Measurements from ENCODE around the gene NDUFA11. TPM values are rescaled to one million over a fixed set of nuclear protein-coding genes. Genes with fewer than 3 reads are reported as not detected.

Gene NDUFA11
- total RNA-seq, 1 experiment from 2014 or later: 143 TPM

- intact Hi-C loops (cut with micrococcal nuclease; ENCODE audit: unreplicated experiment): no loop called here
- Mint-ChIP-seq H3K4me3 (ENCODE audit: low read depth, unreplicated experiment) (no peak overlapping the region), H3K27me3 (ENCODE audit: unreplicated experiment) (no peaks in the 10 kb centered on the region), H3K4me1 (ENCODE audit: low read depth, unreplicated experiment) (no peaks in the 10 kb centered on the region), H3K27ac (ENCODE audit: unreplicated experiment) (no peak overlapping the region), H3K9me3 (ENCODE audit: low read depth, unreplicated experiment) (no peaks in the 10 kb centered on the region), H3K36me3 (ENCODE audit: insufficient read depth, unreplicated experiment) (peaks cover 11% of the 10 kb centered on the region)
- DNase-seq: no peak
- TF ChIP-seq, protein P1, sequence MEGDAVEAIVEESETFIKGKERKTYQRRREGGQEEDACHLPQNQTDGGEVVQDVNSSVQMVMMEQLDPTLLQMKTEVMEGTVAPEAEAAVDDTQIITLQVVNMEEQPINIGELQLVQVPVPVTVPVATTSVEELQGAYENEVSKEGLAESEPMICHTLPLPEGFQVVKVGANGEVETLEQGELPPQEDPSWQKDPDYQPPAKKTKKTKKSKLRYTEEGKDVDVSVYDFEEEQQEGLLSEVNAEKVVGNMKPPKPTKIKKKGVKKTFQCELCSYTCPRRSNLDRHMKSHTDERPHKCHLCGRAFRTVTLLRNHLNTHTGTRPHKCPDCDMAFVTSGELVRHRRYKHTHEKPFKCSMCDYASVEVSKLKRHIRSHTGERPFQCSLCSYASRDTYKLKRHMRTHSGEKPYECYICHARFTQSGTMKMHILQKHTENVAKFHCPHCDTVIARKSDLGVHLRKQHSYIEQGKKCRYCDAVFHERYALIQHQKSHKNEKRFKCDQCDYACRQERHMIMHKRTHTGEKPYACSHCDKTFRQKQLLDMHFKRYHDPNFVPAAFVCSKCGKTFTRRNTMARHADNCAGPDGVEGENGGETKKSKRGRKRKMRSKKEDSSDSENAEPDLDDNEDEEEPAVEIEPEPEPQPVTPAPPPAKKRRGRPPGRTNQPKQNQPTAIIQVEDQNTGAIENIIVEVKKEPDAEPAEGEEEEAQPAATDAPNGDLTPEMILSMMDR (IDR thresholded peaks at IDR 0.05; ENCODE audit: unreplicated experiment): no peak
- no TSS peak for BruUV-seq (replicated peaks)
- CTCF ChIA-PET: no interaction called here
Measured at GRCh38 chr19:5937550-5937949, 34.0 kb upstream of the NDUFA11 start.

- intact Hi-C loops (cut with micrococcal nuclease; ENCODE audit: unreplicated experiment): no loop called here
- no peak overlapping the region for H3K27ac Mint-ChIP-seq (ENCODE audit: unreplicated experiment)
- no peaks in the 10 kb centered on the region for H3K9me3 Mint-ChIP-seq (ENCODE audit: low read depth, unreplicated experiment)
- DNase-seq: no peak
- no peaks in the 10 kb centered on the region for H3K27me3 Mint-ChIP-seq (ENCODE audit: unreplicated experiment)
- peaks cover 16% of the 10 kb centered on the region for H3K36me3 Mint-ChIP-seq (ENCODE audit: insufficient read depth, unreplicated experiment)
- H3K4me3 Mint-ChIP-seq (ENCODE audit: low read depth, unreplicated experiment): no peak overlapping the region
- CTCF ChIA-PET: interaction anchor here (0.6 kb wide), 1 partner anchor 315 kb away, joined by 5 read pairs; no protein-coding TSS in a partner anchor
- TF ChIP-seq, protein P1 (IDR thresholded peaks at IDR 0.05; ENCODE audit: unreplicated experiment): no peak
- no peaks in the 10 kb centered on the region for H3K4me1 Mint-ChIP-seq (ENCODE audit: low read depth, unreplicated experiment)
- no TSS peak for BruUV-seq (replicated peaks)
Measured at GRCh38 chr19:5936292-5936592, 32.7 kb upstream of the NDUFA11 start.

DNA sequence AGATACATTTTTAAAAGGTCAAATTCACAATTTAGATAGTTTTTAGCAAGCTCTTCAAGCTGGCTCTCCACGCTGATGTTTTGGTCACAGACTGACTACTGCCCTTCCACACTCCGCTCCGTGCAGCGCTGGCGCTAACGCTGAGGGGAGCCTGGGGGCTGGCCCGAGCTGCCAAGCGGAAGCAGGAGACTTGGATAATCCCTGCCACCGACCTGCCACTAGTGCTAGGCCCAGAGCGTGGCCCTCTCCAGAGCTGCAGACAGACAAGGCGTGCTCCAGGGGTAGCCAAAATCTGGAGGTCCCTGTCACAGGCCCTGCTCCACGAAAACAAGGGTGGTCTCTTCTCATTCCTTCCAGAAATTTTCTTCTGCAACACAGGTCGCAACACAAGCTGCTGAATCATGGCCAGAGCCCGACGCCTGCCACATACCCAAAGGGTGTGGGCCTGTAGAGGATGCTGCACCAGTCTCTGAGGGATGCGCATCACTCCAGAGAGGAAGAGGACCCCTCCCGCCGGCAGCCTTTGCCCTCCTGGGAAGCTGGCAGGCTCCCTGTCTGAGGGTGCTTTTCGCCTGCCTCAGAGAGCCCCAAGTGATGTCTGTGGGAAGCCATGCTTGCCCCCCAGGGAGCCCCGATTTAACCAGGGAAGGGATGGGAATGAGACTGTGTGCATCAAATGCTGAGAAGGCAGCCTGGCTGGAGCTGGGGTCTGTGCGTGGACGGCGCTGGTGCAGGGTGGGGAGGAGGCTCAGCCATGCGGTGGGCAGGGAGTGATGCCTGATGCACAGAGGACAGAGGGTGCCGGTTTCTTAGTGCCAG lies 32.1 kb upstream of the NDUFA11 start:
- no peak for DNase-seq
- no peaks in the 10 kb centered on the region for H3K27me3 Mint-ChIP-seq (ENCODE audit: unreplicated experiment)
- H3K36me3 Mint-ChIP-seq (ENCODE audit: insufficient read depth, unreplicated experiment): peaks cover 22% of the 10 kb centered on the region
- no peaks in the 10 kb centered on the region for H3K4me1 Mint-ChIP-seq (ENCODE audit: low read depth, unreplicated experiment)
- intact Hi-C loops (cut with micrococcal nuclease; ENCODE audit: unreplicated experiment): no loop called here
- H3K9me3 Mint-ChIP-seq (ENCODE audit: low read depth, unreplicated experiment): no peaks in the 10 kb centered on the region
- no peak overlapping the region for H3K27ac Mint-ChIP-seq (ENCODE audit: unreplicated experiment)
- CTCF ChIA-PET: no interaction called here
- TF ChIP-seq, protein P1 (IDR thresholded peaks at IDR 0.05; ENCODE audit: unreplicated experiment): no peak
- no peak overlapping the region for H3K4me3 Mint-ChIP-seq (ENCODE audit: low read depth, unreplicated experiment)
- no TSS peak for BruUV-seq (replicated peaks)

- TF ChIP-seq, protein P1 (IDR thresholded peaks at IDR 0.05; ENCODE audit: unreplicated experiment): no peak
- peaks cover 28% of the 10 kb centered on the region for H3K36me3 Mint-ChIP-seq (ENCODE audit: insufficient read depth, unreplicated experiment)
- intact Hi-C loops (cut with micrococcal nuclease; ENCODE audit: unreplicated experiment): no loop called here
- no peak overlapping the region for H3K27ac Mint-ChIP-seq (ENCODE audit: unreplicated experiment)
- no peaks in the 10 kb centered on the region for H3K4me1 Mint-ChIP-seq (ENCODE audit: low read depth, unreplicated experiment)
- no TSS peak for BruUV-seq (replicated peaks)
- H3K27me3 Mint-ChIP-seq (ENCODE audit: unreplicated experiment): no peaks in the 10 kb centered on the region
- CTCF ChIA-PET: no interaction called here
- H3K4me3 Mint-ChIP-seq (ENCODE audit: low read depth, unreplicated experiment): no peak overlapping the region
- H3K9me3 Mint-ChIP-seq (ENCODE audit: low read depth, unreplicated experiment): no peaks in the 10 kb centered on the region
- no peak for DNase-seq
Measured at GRCh38 chr19:5934774-5935472, 31.3 kb upstream of the NDUFA11 start.

Data from Calu3 (cell line).